Smooth muscle cell (in vitro differentiated cells): ENCODE results near the gene ITM2B. TPM values are rescaled to one million over a fixed set of nuclear protein-coding genes. Genes with fewer than 3 reads are reported as not detected.
A peak's percentile ranks its signal among the peaks of the same experiment; 100 is the strongest.

Experiments
- DNase-seq: peaks from one replicate; lab custom pipeline; 2025; ENCODE audit not compliant: unreplicated experiment; lab: John Stamatoyannopoulos, UW
- H2AFZ ChIP-seq: fragments of 200-600 bp; sonication (generic); 2 replicates; pipeline ENCODE4 v1.6.0; 2016; ENCODE audit warnings: antibody characterized with exemption, low read depth, mild to moderate bottlenecking
- H3F3A ChIP-seq: fragments of 200-600 bp; sonication (generic); 2 replicates; pipeline ENCODE4 v1.6.0; 2017; ENCODE audit warnings: antibody characterized with exemption, low read depth
- H3K27ac ChIP-seq: fragments of 200-600 bp; sonication (generic); 2 replicates; pipeline ENCODE4 v1.5.1; 2016; ENCODE audit warnings: low read depth, mild to moderate bottlenecking
- H3K27me3 ChIP-seq: fragments of 200-600 bp; sonication (generic); 2 replicates; pipeline ENCODE4 v1.6.1; 2016; ENCODE audit warnings: low read depth, mild to moderate bottlenecking
- H3K36me3 ChIP-seq: fragments of 200-600 bp; sonication (generic); 2 replicates; pipeline ENCODE4 v1.5.1; 2016; ENCODE audit warnings: low read depth
- H3K4me1 ChIP-seq: fragments of 200-600 bp; sonication (generic); 2 replicates; pipeline ENCODE4 v1.5.1; 2016; ENCODE audit warnings: low read depth
- H3K4me2 ChIP-seq: fragments of 200-600 bp; sonication (generic); 2 replicates; pipeline ENCODE4 v1.6.0; 2016; ENCODE audit warnings: mild to moderate bottlenecking
- H3K4me3 ChIP-seq: fragments of 200-600 bp; sonication (generic); 2 replicates; pipeline ENCODE4 v1.5.1; 2016; ENCODE audit warnings: mild to moderate bottlenecking
- H3K79me2 ChIP-seq: fragments of 200-600 bp; sonication (generic); 2 replicates; pipeline ENCODE4 v1.6.0; 2016; ENCODE audit warnings: low read depth, mild to moderate bottlenecking
- H3K9ac ChIP-seq: fragments of 200-600 bp; sonication (generic); 2 replicates; pipeline ENCODE4 v1.6.0; 2016; ENCODE audit warnings: low read depth
- H3K9me3 ChIP-seq: fragments of 200-600 bp; sonication (generic); replicated peaks from 2 replicates; pipeline ENCODE4 v1.5.1; 2016; ENCODE audit warnings: low read depth
- H4K20me1 ChIP-seq: fragments of 200-600 bp; sonication (generic); 2 replicates; pipeline ENCODE4 v1.6.0; 2016; ENCODE audit warnings: low read depth
- CTCF ChIP-seq: fragments of 200-600 bp; sonication (generic); IDR thresholded peaks from 2 replicates; pipeline ENCODE4 v1.5.1; 2017; ENCODE audit warnings: borderline replicate concordance, mild to moderate bottlenecking, antibody characterized with exemption; ENCODE audit not compliant: insufficient read depth, poor library complexity, severe bottlenecking
- WGBS: methylation state at CpG from one replicate; pipeline ENCODE4 v1.1.7; 2016; ENCODE audit warnings: low lambda C conversion rate; 5-methylcytosine and 5-hydroxymethylcytosine counted together
- polyA plus RNA-seq: library from polyadenylated mRNA; unstranded; fragments of >200 nt; fragmentation: Nextera tagmentation; extraction: Ambion mirVana; gene quantifications from 2 replicates; pipeline ENCODE4 v1.2.1, GENCODE V29; 2016
- total RNA-seq: library from RNA; depleted of rRNA; stranded (reverse); fragments of >200 nt; gene quantifications from 2 replicates; pipeline ENCODE4 v1.2.3, GENCODE V29; 2014

Gene ITM2B
- total and polyA plus RNA-seq, 2 experiments from 2014 or later = 397 to 557 TPM

- Histone ChIP-seq H3K9me3 (no peaks in the 10 kb centered on the region), H3K27me3 (no peaks in the 10 kb centered on the region), H3K27ac (no peak overlapping the region), H3K36me3 (no peaks in the 10 kb centered on the region), H3K4me2 (no peak overlapping the region), H3F3A (no peaks in the 10 kb centered on the region), H3K9ac (no peak overlapping the region), H2AFZ (no peak overlapping the region), H3K4me3 (peak overlapping the region; percentile 39), H3K4me1 (no peaks in the 10 kb centered on the region), H4K20me1 (no peaks in the 10 kb centered on the region), H3K79me2 (no peaks in the 10 kb centered on the region)
- no peak for TF ChIP-seq CTCF
- DNase-seq = no peak
- WGBS = 90% methylated on average over 12 of the region's 12 CpGs
These were observed 10.4 kb upstream of the ITM2B start for GRCh38 chr13:48222358-48223301.

- Histone ChIP-seq H2AFZ (no peak overlapping the region), H3K4me3 (no peak overlapping the region), H3K4me1 (no peaks in the 10 kb centered on the region), H3K9ac (no peak overlapping the region), H3K79me2 (no peaks in the 10 kb centered on the region), H3K4me2 (no peak overlapping the region), H3K27me3 (no peaks in the 10 kb centered on the region), H4K20me1 (no peaks in the 10 kb centered on the region), H3K27ac (no peak overlapping the region), H3K9me3 (no peaks in the 10 kb centered on the region), H3F3A (no peaks in the 10 kb centered on the region), H3K36me3 (no peaks in the 10 kb centered on the region)
- no peak for DNase-seq
- TF ChIP-seq CTCF = no peak
- 87% methylated on average over 3 of the region's 3 CpGs for WGBS
These were observed 8.3 kb upstream of the ITM2B start for GRCh38 chr13:48224701-48225100.

- Histone ChIP-seq H3K36me3 (no peaks in the 10 kb centered on the region), H3F3A (peaks cover 11% of the 10 kb centered on the region), H2AFZ (peak overlapping the region; percentile 83), H4K20me1 (peaks cover 6% of the 10 kb centered on the region), H3K79me2 (peaks cover 24% of the 10 kb centered on the region), H3K9me3 (no peaks in the 10 kb centered on the region), H3K4me1 (peaks cover 14% of the 10 kb centered on the region), H3K27me3 (no peaks in the 10 kb centered on the region), H3K27ac (no peak overlapping the region), H3K4me2 (no peak overlapping the region), H3K9ac (no peak overlapping the region), H3K4me3 (no peak overlapping the region)
- 80% methylated on average over 2 of the region's 2 CpGs for WGBS
- no peak for DNase-seq
- TF ChIP-seq CTCF = no peak
These were observed 2.5 kb upstream of the ITM2B start for GRCh38 chr13:48230541-48230940.

- Histone ChIP-seq H3K4me3 (no peak overlapping the region), H3K79me2 (peaks cover 29% of the 10 kb centered on the region), H3K36me3 (no peaks in the 10 kb centered on the region), H3F3A (peaks cover 13% of the 10 kb centered on the region), H2AFZ (peak overlapping the region; percentile 83), H3K9ac (no peak overlapping the region), H3K4me1 (peaks cover 20% of the 10 kb centered on the region), H4K20me1 (peaks cover 11% of the 10 kb centered on the region), H3K4me2 (no peak overlapping the region), H3K9me3 (no peaks in the 10 kb centered on the region), H3K27me3 (no peaks in the 10 kb centered on the region), H3K27ac (no peak overlapping the region)
- 44% methylated on average over 4 of the region's 4 CpGs for WGBS
- TF ChIP-seq CTCF = no peak
- DNase-seq = no peak
These were observed 1.9 kb upstream of the ITM2B start for GRCh38 chr13:48231080-48231479.
